Thyroid gland (tissue), 4 donors: ENCODE results near the gene CPLX3.

Source experiments
- CTCF ChIP-seq, 6 experiments: fragments of 200-600 bp in 3 of 6; fragments of 450-650 bp in 3 of 6; sonication (generic) in 3 of 6; IDR thresholded peaks; one replicate each; pipeline ENCODE4 v1.5.1; 2016 to 2019; ENCODE audit warnings: antibody characterized with exemption in 6 of 6, mild to moderate bottlenecking in 2 of 6, inconsistent platforms in 1 of 6, moderate library complexity in 1 of 6
- POLR2A ChIP-seq, 2 donors: fragments of 450-650 bp; IDR thresholded peaks; one replicate each; pipeline ENCODE4 v1.6.1; 2017; ENCODE audit warnings: antibody characterized with exemption in 2 of 2, mild to moderate bottlenecking in 2 of 2, moderate library complexity in 1 of 2

GRCh38 chr15:74812533-74812932 lies 13.9 kb upstream of the CPLX3 start, which contains the start of gene LMAN1L:
- TF ChIP-seq CTCF (IDR thresholded peaks at IDR 0.05): no peak
- no peak for TF ChIP-seq POLR2A (IDR thresholded peaks at IDR 0.05)
